Measurements from ENCODE around the gene GOLGA8S. TPM values are rescaled to one million over a fixed set of nuclear protein-coding genes. Genes with fewer than 3 reads are reported as not detected.
"Not testable (repeated sequence)": the region's sequence is repeated elsewhere in the genome, so short reads cannot be mapped to it uniquely, and the experiment has no call there.

Gene GOLGA8S
- total RNA-seq, result 0.32 to 0.94 TPM (median 0.46 TPM) in 3 replicates
- long read RNA-seq, result 0 reads

GRCh38 chr15:23354448-23354847 is at the start of gene GOLGA8S:
GOLGA8S (plus strand) TSS chr15:23354748; CDS start chr15:23354810, 62 bp downstream.
- not testable (repeated sequence) for H3K4me1 Mint-ChIP-seq (ENCODE audit: low read depth); H3K27ac Mint-ChIP-seq (ENCODE audit: unreplicated experiment); H3K9me3 Mint-ChIP-seq (ENCODE audit: low read depth); DNase-seq (ENCODE audit: low spot score); H3K27me3 Mint-ChIP-seq (ENCODE audit: low read depth); H3K36me3 Mint-ChIP-seq (ENCODE audit: low read depth); H3K4me3 Mint-ChIP-seq (ENCODE audit: unreplicated experiment)

- not testable (repeated sequence) for H3K27ac Mint-ChIP-seq (ENCODE audit: unreplicated experiment); H3K9me3 Mint-ChIP-seq (ENCODE audit: low read depth); DNase-seq (ENCODE audit: low spot score); H3K36me3 Mint-ChIP-seq (ENCODE audit: low read depth); H3K27me3 Mint-ChIP-seq (ENCODE audit: low read depth)
- H3K4me3 Mint-ChIP-seq (ENCODE audit: unreplicated experiment), result peak overlapping the region; percentile 81
- H3K4me1 Mint-ChIP-seq (ENCODE audit: low read depth), result peaks cover 18% of the 10 kb centered on the region
Observed at GRCh38 chr15:23304805-23305204, 49.7 kb upstream of the GOLGA8S start.

DNA sequence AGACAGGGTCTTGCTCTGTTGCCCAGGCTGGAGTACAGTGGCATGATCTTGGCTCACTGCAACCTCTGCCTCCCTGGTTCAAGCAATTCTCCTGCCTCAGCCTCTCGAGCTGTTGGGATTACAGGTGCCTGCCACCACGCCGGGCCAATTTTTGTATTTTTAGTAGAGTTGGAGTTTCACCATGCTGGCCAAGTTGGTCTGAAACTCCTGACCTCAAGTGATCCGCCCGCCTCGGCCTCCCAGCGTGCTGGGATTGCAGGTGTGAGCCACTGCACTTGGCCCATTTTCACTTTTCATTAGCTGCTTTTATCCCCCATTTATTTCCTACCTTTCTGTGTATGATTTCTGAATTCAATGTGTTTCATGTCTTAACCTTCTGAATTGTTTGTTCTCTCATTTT is 48.6 kb upstream of the GOLGA8S start:
- H3K27ac Mint-ChIP-seq (ENCODE audit: unreplicated experiment); DNase-seq (ENCODE audit: low spot score); H3K27me3 Mint-ChIP-seq (ENCODE audit: low read depth); H3K4me3 Mint-ChIP-seq (ENCODE audit: unreplicated experiment); H3K36me3 Mint-ChIP-seq (ENCODE audit: low read depth); H3K9me3 Mint-ChIP-seq (ENCODE audit: low read depth): not testable (repeated sequence)
- peaks cover 18% of the 10 kb centered on the region for H3K4me1 Mint-ChIP-seq (ENCODE audit: low read depth)

GRCh38 chr15:23311233-23311632 is 43.3 kb upstream of the GOLGA8S start:
- H3K27ac Mint-ChIP-seq (ENCODE audit: unreplicated experiment); H3K36me3 Mint-ChIP-seq (ENCODE audit: low read depth); H3K4me3 Mint-ChIP-seq (ENCODE audit: unreplicated experiment); H3K27me3 Mint-ChIP-seq (ENCODE audit: low read depth); H3K9me3 Mint-ChIP-seq (ENCODE audit: low read depth); H3K4me1 Mint-ChIP-seq (ENCODE audit: low read depth); DNase-seq (ENCODE audit: low spot score): not testable (repeated sequence)

GRCh38 chr15:23334096-23334495 is 20.5 kb upstream of the GOLGA8S start, which contains the start of gene GOLGA6L26:
GOLGA6L26 (minus strand) TSS chr15:23334196; CDS start chr15:23334135, 61 bp downstream.
- not testable (repeated sequence) for DNase-seq (ENCODE audit: low spot score); H3K4me1 Mint-ChIP-seq (ENCODE audit: low read depth); H3K27me3 Mint-ChIP-seq (ENCODE audit: low read depth); H3K27ac Mint-ChIP-seq (ENCODE audit: unreplicated experiment); H3K36me3 Mint-ChIP-seq (ENCODE audit: low read depth); H3K4me3 Mint-ChIP-seq (ENCODE audit: unreplicated experiment); H3K9me3 Mint-ChIP-seq (ENCODE audit: low read depth)

DNA sequence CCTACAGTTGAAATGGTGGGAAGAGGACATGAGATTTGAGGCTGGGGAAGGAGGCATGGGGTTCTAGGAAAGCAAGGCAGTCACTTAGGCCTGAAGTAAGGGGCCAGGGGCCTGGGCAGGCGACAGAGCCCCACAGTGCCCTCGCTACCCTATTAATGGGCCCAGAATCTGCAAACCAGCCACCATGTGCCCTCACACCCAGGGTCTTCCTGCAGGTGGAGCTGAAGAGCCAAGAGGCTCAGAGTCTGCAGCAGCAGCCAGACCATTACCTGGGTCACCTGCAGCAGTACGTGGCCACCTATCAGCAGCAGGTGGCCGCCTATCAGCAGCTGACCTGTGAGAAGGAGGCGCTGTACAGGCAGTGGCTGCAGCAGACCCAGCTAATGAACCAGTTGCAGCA is 8.1 kb downstream of the GOLGA8S start:
- H3K4me3 Mint-ChIP-seq (ENCODE audit: unreplicated experiment); H3K36me3 Mint-ChIP-seq (ENCODE audit: low read depth); H3K27ac Mint-ChIP-seq (ENCODE audit: unreplicated experiment); H3K4me1 Mint-ChIP-seq (ENCODE audit: low read depth); H3K9me3 Mint-ChIP-seq (ENCODE audit: low read depth); DNase-seq (ENCODE audit: low spot score); H3K27me3 Mint-ChIP-seq (ENCODE audit: low read depth): not testable (repeated sequence)

DNA sequence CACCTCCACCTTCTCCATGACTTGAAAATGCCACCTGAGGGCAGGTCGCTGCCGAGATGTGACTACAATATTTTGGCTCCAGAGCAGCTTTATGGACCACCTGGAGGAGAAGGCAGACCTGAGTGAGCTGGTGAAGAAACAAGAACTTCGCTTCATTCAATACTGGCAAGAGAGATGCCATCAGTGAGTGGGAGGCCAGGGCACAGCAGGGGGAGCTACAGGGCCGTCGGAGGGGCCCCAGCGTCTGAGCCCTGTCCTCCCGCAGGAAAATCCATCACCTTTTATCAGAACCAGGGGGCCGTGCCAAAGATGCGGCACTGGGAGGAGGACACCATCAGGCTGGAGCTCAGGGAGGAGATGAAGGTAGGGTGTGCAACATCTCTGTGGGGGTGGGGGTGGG is 9.7 kb downstream of the GOLGA8S start:
- not testable (repeated sequence) for H3K9me3 Mint-ChIP-seq (ENCODE audit: low read depth); H3K27ac Mint-ChIP-seq (ENCODE audit: unreplicated experiment); H3K27me3 Mint-ChIP-seq (ENCODE audit: low read depth); H3K36me3 Mint-ChIP-seq (ENCODE audit: low read depth); DNase-seq (ENCODE audit: low spot score); H3K4me1 Mint-ChIP-seq (ENCODE audit: low read depth); H3K4me3 Mint-ChIP-seq (ENCODE audit: unreplicated experiment)

DNA sequence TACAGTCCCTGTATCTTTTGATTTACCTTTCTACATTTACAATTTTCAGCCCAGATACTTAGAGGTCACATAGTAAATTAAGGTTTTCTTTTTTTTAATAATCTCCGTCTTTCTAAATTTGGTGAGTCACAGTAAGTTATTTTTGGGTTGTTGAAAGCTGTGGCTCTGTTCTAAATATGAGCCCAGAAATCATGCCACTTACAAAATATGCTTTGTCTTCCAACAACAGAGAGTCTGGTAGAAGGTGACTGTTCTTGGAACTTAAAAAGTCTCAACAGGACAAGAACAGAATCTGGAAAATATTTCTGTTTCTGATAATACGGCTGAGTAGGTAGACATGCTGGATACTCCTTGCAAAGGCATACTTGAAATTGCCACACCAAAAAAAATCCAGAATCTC is 16.0 kb downstream of the GOLGA8S start:
- TF ChIP-seq CTCF (IDR thresholded peaks at IDR 0.05), result no peak
- Mint-ChIP-seq H3K27ac (ENCODE audit: unreplicated experiment) (no peak overlapping the region), H3K4me1 (ENCODE audit: low read depth) (peaks cover 3% of the 10 kb centered on the region), H3K27me3 (ENCODE audit: low read depth) (no peaks in the 10 kb centered on the region), H3K36me3 (ENCODE audit: low read depth) (no peaks in the 10 kb centered on the region), H3K9me3 (ENCODE audit: low read depth) (no peaks in the 10 kb centered on the region), H3K4me3 (ENCODE audit: unreplicated experiment) (no peak overlapping the region)
- no peak for DNase-seq (ENCODE audit: low spot score)

DNA sequence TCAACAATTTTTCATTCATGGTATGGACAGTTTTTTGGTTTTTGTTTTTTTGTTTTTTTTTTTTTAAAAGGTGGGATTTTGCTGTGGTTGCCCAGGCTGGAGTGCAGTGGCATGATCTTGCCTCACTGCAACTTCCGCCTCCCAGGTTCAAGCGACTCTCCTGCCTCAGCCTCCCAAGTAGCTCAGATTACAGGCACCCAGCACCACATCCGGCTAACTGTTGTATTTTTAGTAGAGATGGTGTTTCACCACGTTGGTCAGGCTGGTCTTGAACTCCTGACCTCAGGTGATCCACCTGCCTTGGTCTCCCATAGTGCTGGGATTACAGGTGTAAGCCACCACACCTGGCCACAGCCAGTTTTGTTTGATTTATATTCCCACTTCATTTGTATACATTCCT is 16.6 kb downstream of the GOLGA8S start:
- not testable (repeated sequence) for H3K27me3 Mint-ChIP-seq (ENCODE audit: low read depth); H3K27ac Mint-ChIP-seq (ENCODE audit: unreplicated experiment); DNase-seq (ENCODE audit: low spot score); H3K9me3 Mint-ChIP-seq (ENCODE audit: low read depth); H3K4me1 Mint-ChIP-seq (ENCODE audit: low read depth); H3K4me3 Mint-ChIP-seq (ENCODE audit: unreplicated experiment); H3K36me3 Mint-ChIP-seq (ENCODE audit: low read depth)

DNA sequence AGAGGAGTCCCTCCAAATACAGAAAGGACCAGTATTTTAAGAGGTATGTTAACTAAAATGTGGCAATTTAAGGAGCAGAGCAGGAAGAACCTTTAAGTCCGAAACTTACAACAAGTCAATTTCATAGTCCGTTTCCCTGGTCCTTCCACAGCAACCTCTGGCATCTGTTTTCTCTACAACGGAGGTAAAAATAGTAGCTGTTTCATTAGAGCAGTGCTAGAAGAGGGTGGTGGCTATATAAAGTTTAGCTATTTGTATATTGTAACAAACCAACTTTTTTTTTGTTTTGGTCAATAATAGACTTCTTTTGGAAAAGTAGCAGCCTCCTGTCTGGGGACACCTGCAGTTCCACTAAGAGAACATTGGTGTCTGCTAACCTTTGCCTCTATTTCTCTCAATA is 17.3 kb downstream of the GOLGA8S start:
- not testable (repeated sequence) for H3K36me3 Mint-ChIP-seq (ENCODE audit: low read depth); H3K9me3 Mint-ChIP-seq (ENCODE audit: low read depth); H3K4me3 Mint-ChIP-seq (ENCODE audit: unreplicated experiment); DNase-seq (ENCODE audit: low spot score); H3K27me3 Mint-ChIP-seq (ENCODE audit: low read depth); H3K4me1 Mint-ChIP-seq (ENCODE audit: low read depth); H3K27ac Mint-ChIP-seq (ENCODE audit: unreplicated experiment)
